IMR-90 (cell line): ENCODE results near the gene DUSP28. TPM values are rescaled to one million over a fixed set of nuclear protein-coding genes. Genes with fewer than 3 reads are reported as not detected.

Source experiments
- ATAC-seq: fragments of 200-7000 bp; cut with Tn5 transposase; 2 replicates; pipeline ENCODE4 v1.9.1; 2020; ENCODE audit warnings: low read depth, mild to moderate bottlenecking, moderate library complexity
- BruUV-seq: library from RNA; stranded (reverse); fragments of 400-500 nt; replicated peaks from 2 replicates; lab custom pipeline; 2021; lab: Mats Ljungman, UMichigan
- CTCF ChIA-PET: fragments of 300-600 bp; formaldehyde crosslinking; extraction: SDS; loops from one replicate; lab custom pipeline; 2021; ENCODE audit warnings: antibody characterized with exemption; lab: Yijun Ruan, JAX
- POLR2A ChIA-PET: fragments of 300-600 bp; sonication (Branson Sonifier 250); formaldehyde crosslinking; loops from one replicate; lab custom pipeline; 2022; ENCODE audit warnings: antibody characterized with exemption; ENCODE audit not compliant: unreplicated experiment; lab: Charles Lee
- DNase-seq: peaks from one replicate; pipeline ENCODE4 v3.0.0; 2013
- H2AFZ ChIP-seq: replicated peaks from 2 replicates; pipeline ENCODE3; 2013; ENCODE audit warnings: low read length, mild to moderate bottlenecking; ENCODE audit not compliant: poor library complexity
- H2AK5ac ChIP-seq: 2 replicates; pipeline ENCODE4 v1.6.1; 2013; ENCODE audit warnings: low read depth, low read length, inconsistent platforms
- H2AK9ac ChIP-seq: replicated peaks from 2 replicates; pipeline ENCODE3; 2013; ENCODE audit warnings: mild to moderate bottlenecking, low read depth, low read length, moderate library complexity; ENCODE audit not compliant: poor library complexity
- H2BK120ac ChIP-seq: 2 replicates; pipeline ENCODE4 v1.6.1; 2013; ENCODE audit warnings: low read depth, low read length, inconsistent platforms
- H2BK15ac ChIP-seq: 3 replicates; pipeline ENCODE4 v1.6.1; 2013; ENCODE audit warnings: low read depth, low read length, inconsistent platforms
- H2BK20ac ChIP-seq: 2 replicates; pipeline ENCODE4 v1.6.1; 2013; ENCODE audit warnings: low read depth, mild to moderate bottlenecking, inconsistent platforms, low read length, moderate library complexity
- H2BK5ac ChIP-seq: 2 replicates; pipeline ENCODE4 v1.6.1; 2013; ENCODE audit warnings: mild to moderate bottlenecking, low read depth, low read length, inconsistent platforms; ENCODE audit not compliant: poor library complexity, severe bottlenecking
- H3K14ac ChIP-seq: replicated peaks from 2 replicates; pipeline ENCODE4 v1.6.1; 2013; ENCODE audit warnings: low read depth, low read length, inconsistent platforms
- H3K18ac ChIP-seq: 2 replicates; pipeline ENCODE4 v1.6.1; 2013; ENCODE audit warnings: low read depth, low read length, control low read depth
- H3K23ac ChIP-seq: 2 replicates; pipeline ENCODE4 v1.6.1; 2013; ENCODE audit warnings: low read depth, low read length, inconsistent platforms
- H3K27ac ChIP-seq: 2 replicates; pipeline ENCODE4 v1.5.1; 2013; ENCODE audit warnings: mild to moderate bottlenecking, control low read depth, low read length; ENCODE audit not compliant: insufficient read depth
- H3K27me3 ChIP-seq: 2 replicates; pipeline ENCODE4 v1.6.1; 2013; ENCODE audit warnings: low read length; ENCODE audit not compliant: control insufficient read depth, insufficient read depth
- H3K36me3 ChIP-seq: 2 replicates; pipeline ENCODE4 v1.6.1; 2013; ENCODE audit warnings: low read length, mixed read lengths; ENCODE audit not compliant: control insufficient read depth, insufficient read depth
- H3K4ac ChIP-seq: 2 replicates; pipeline ENCODE4 v1.6.1; 2013; ENCODE audit warnings: low read depth, low read length, inconsistent platforms
- H3K4me1 ChIP-seq: 2 replicates; pipeline ENCODE4 v1.6.1; 2013; ENCODE audit warnings: low read length, mixed read lengths; ENCODE audit not compliant: control insufficient read depth, insufficient read depth
- H3K4me2 ChIP-seq: 2 replicates; pipeline ENCODE4 v1.6.1; 2013; ENCODE audit warnings: low read depth, mild to moderate bottlenecking, control low read depth, low read length, moderate library complexity
- H3K4me3 ChIP-seq: 2 replicates; pipeline ENCODE4 v1.5.1; 2013; ENCODE audit warnings: low read depth, mild to moderate bottlenecking, control low read depth, low read length, moderate library complexity; ENCODE audit not compliant: insufficient read depth
- H3K56ac ChIP-seq: 2 replicates; pipeline ENCODE4 v1.6.1; 2013; ENCODE audit warnings: low read length, inconsistent platforms; ENCODE audit not compliant: insufficient read depth; ENCODE audit errors: extremely low read depth
- H3K79me1 ChIP-seq, 2 experiments: 2 replicates each; pipeline ENCODE4 v1.6.1; 2013; ENCODE audit warnings: low read length in 2 of 2, inconsistent platforms in 1 of 2, low read depth in 1 of 2
- H3K9ac ChIP-seq: 2 replicates; pipeline ENCODE4 v1.6.1; 2013; ENCODE audit warnings: low read depth, low read length, control low read depth
- H3K9me1 ChIP-seq: 2 replicates; pipeline ENCODE4 v1.6.1; 2013; ENCODE audit warnings: low read length, inconsistent platforms; ENCODE audit not compliant: insufficient read depth
- H3K9me3 ChIP-seq: 2 replicates; pipeline ENCODE4 v1.6.1; 2013; ENCODE audit warnings: low read length; ENCODE audit not compliant: control insufficient read depth, insufficient read depth
- H4K20me1 ChIP-seq: 2 replicates; pipeline ENCODE4 v1.6.1; 2013; ENCODE audit warnings: low read length, inconsistent platforms; ENCODE audit not compliant: insufficient read depth
- H4K5ac ChIP-seq: 2 replicates; pipeline ENCODE4 v1.6.1; 2013; ENCODE audit warnings: mild to moderate bottlenecking, low read depth, low read length, control low read depth
- H4K8ac ChIP-seq, 2 experiments: 2 replicates each; pipeline ENCODE4 v1.6.1; 2013; ENCODE audit warnings: low read depth in 2 of 2, low read length in 2 of 2, control low read depth in 1 of 2, inconsistent platforms in 1 of 2
- H4K91ac ChIP-seq: 2 replicates; pipeline ENCODE4 v1.6.1; 2013; ENCODE audit warnings: low read depth, low read length, inconsistent platforms; ENCODE audit not compliant: insufficient read depth
- CTCF ChIP-seq: conservative IDR thresholded peaks from 2 replicates; pipeline ENCODE4 v1.5.1; 2012; ENCODE audit warnings: mild to moderate bottlenecking, low read depth, low read length, improper control_type of control experiment
- FOS ChIP-seq: fragments of 150-350 bp; IDR thresholded peaks from 2 replicates; pipeline ENCODE4 v1.6.1; 2016; ENCODE audit warnings: low read depth, low read length
- MAZ ChIP-seq: IDR thresholded peaks from 2 replicates; pipeline ENCODE4 v1.6.1; 2012; ENCODE audit warnings: low read depth, mild to moderate bottlenecking, low read length, improper control_type of control experiment, moderate library complexity, borderline replicate concordance
- MXI1 ChIP-seq: IDR thresholded peaks from 2 replicates; pipeline ENCODE4 v1.6.1; 2012; ENCODE audit warnings: low read depth, mild to moderate bottlenecking, low read length, moderate library complexity, borderline replicate concordance
- POLR2A ChIP-seq: IDR thresholded peaks from 2 replicates; pipeline ENCODE4 v1.6.1; 2012; ENCODE audit warnings: mild to moderate bottlenecking, low read depth, low read length
- SMC3 ChIP-seq: fragments of 150-350 bp; IDR thresholded peaks from 2 replicates; pipeline ENCODE4 v1.6.1; 2016; ENCODE audit warnings: low read depth, mild to moderate bottlenecking, antibody characterized with exemption, low read length, moderate library complexity
- WGBS, 2 experiments: methylation state at CpG; one replicate each; pipeline versions ENCODE4 v1.1.5 to v1.1.7; 2013; ENCODE audit warnings: missing lambda C conversion rate in 2 of 2; ENCODE audit not compliant: insufficient read length in 1 of 2; ENCODE audit errors: extremely low coverage in 2 of 2; 5-methylcytosine and 5-hydroxymethylcytosine counted together
- dilution Hi-C: fragments of 300-500 bp; cut with HindIII; formaldehyde crosslinking; loops from one replicate; pipeline ENCODE4 v1.14.3; 2018; ENCODE audit warnings: low sequenced_read_pairs; ENCODE audit not compliant: unreplicated experiment
- in situ Hi-C: fragments of 300-500 bp; cut with MboI; formaldehyde crosslinking; loops from 3 replicates; pipeline ENCODE4 v1.14.3; 2019; ENCODE audit warnings: low sequenced_read_pairs, inconsistent platforms, mixed read lengths
- intact Hi-C: fragments of 100-400 bp; cut with micrococcal nuclease; formaldehyde crosslinking; loops from 2 replicates; pipeline ENCODE4 v1.10.0; 2022
- polyA plus RNA-seq, 3 experiments: library from polyadenylated mRNA; depleted of rRNA; stranded (reverse); fragments of >200 nt; gene quantifications; 2 replicates each; pipeline ENCODE4 v1.2.3, GENCODE V29; 2012; ENCODE audit warnings: low replicate concordance in 1 of 3
- total RNA-seq: library from RNA; depleted of rRNA; stranded (reverse); fragments of >200 nt; gene quantifications from 2 replicates; pipeline ENCODE4 v1.2.3, GENCODE V29; 2012
- TF ChIP-seq, protein P1 (sequence below): fragments of 150-350 bp; IDR thresholded peaks from 2 replicates; pipeline ENCODE4 v1.6.1; 2017; ENCODE audit warnings: mild to moderate bottlenecking, antibody characterized with exemption, low read length, low read depth

Gene DUSP28
- total and polyA plus RNA-seq, 2 of the 4 experiments (the other 2 are of a cell fraction) = 1.1 to 3.3 TPM

DNA sequence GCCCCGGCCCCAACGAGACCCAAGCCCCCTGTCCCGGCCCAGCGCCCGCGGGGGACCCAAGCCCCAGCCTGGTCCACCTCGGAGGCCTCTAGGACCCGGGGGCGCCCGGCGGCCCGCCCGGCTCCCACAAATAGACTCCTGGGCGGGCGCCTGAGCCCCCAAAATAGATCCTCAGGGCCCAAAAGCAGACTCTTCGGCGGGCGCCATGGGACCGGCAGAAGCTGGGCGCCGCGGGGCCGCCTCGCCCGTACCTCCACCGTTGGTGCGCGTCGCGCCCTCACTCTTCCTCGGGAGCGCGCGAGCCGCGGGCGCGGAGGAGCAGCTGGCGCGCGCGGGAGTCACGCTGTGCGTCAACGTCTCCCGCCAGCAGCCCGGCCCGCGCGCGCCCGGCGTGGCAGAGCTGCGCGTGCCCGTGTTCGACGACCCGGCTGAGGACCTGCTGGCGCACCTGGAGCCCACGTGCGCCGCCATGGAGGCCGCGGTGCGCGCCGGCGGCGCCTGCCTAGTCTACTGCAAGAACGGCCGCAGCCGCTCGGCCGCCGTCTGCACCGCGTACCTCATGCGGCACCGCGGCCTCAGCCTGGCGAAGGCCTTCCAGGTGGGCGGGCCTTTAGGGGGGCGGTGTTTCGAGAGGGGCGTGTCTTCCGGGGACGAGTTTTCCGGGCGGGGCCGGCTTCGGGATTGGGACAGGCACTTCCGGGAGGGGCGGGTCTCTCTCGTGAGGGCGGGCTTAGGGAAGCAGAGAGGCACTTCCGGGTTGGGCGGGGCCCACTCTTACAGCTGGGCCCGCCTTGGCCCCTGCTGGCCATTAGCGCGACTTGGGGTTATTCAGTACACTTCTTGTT lies 545 bp downstream of the DUSP28 start:
- H3K9me1 ChIP-seq = peaks cover 31% of the 10 kb centered on the region
- H3K9me3 ChIP-seq = no peaks in the 10 kb centered on the region
- POLR2A ChIA-PET = no interaction called here
- in situ Hi-C loops (no loop called here), intact Hi-C loops (loop anchor here (10.0 kb wide), 1 partner anchor 434 kb away; the partner anchor contains the start of gene SNED1), dilution Hi-C loops (no loop called here)
- peaks cover 27 to 61% of the 10 kb centered on the region in 2 experiments for H3K79me1 ChIP-seq
- peak overlapping the region; percentile 90 for H2AFZ ChIP-seq
- no peaks in the 10 kb centered on the region for H3K27me3 ChIP-seq
- no peak overlapping the region for H2BK20ac ChIP-seq
- no peak overlapping the region for H2AK5ac ChIP-seq
- H3K14ac ChIP-seq = no peak overlapping the region
- peak overlapping the region; percentile 87; the same call in 1 of the 2 replicates for H3K56ac ChIP-seq
- H3K4ac ChIP-seq = peak overlapping the region; percentile 55
- 2% methylated on average over 13 of the region's 101 CpGs; no CpG with 5 or more reads in 1 of the 2 experiments for WGBS, 2 experiments
- no peak overlapping the region; the same call in 1 of the 2 replicates for H3K18ac ChIP-seq
- peak overlapping the region; percentile 93 for H3K4me2 ChIP-seq
- ATAC-seq (peak; percentile 79), DNase-seq (peak; percentile 97)
- TF ChIP-seq POLR2A (peak; percentile 76), CTCF (peak; percentile 30; the same call in 1 of the 2 replicates), SMC3 (no peak), FOS (no peak), MXI1 (peak; percentile 83; the same call in 1 of the 2 replicates), MAZ (peak; percentile 97; the same call in 1 of the 2 replicates)
- TF ChIP-seq, protein P1, sequence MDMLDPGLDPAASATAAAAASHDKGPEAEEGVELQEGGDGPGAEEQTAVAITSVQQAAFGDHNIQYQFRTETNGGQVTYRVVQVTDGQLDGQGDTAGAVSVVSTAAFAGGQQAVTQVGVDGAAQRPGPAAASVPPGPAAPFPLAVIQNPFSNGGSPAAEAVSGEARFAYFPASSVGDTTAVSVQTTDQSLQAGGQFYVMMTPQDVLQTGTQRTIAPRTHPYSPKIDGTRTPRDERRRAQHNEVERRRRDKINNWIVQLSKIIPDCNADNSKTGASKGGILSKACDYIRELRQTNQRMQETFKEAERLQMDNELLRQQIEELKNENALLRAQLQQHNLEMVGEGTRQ = peak; percentile 37; the same call in 1 of the 2 replicates
- H4K8ac ChIP-seq = peak overlapping the region; percentile 52 to 68; a peak in 2 of 4 replicates
- peaks cover 16% of the 10 kb centered on the region for H3K4me1 ChIP-seq
- H4K91ac ChIP-seq = peak overlapping the region; percentile 69
- H4K20me1 ChIP-seq = peaks cover 26% of the 10 kb centered on the region
- H3K36me3 ChIP-seq = peaks cover 1% of the 10 kb centered on the region; the same call in 1 of the 2 replicates
- H3K4me3 ChIP-seq = peak overlapping the region; percentile 73
- peak overlapping the region; percentile 96 for H2BK5ac ChIP-seq
- CTCF ChIA-PET = no interaction called here
- peak overlapping the region; percentile 98 for H2AK9ac ChIP-seq
- H2BK15ac ChIP-seq = no peak overlapping the region
- H3K27ac ChIP-seq = peak overlapping the region; percentile 84
- H4K5ac ChIP-seq = no peak overlapping the region
- H3K9ac ChIP-seq = peak overlapping the region; percentile 72
- H2BK120ac ChIP-seq = peak overlapping the region; percentile 82; the same call in 1 of the 2 replicates
- H3K23ac ChIP-seq = no peak overlapping the region
- BruUV-seq = no TSS peak
